Measurements from ENCODE around the gene ALDH9A1.
"Not testable (repeated sequence)": the region's sequence is repeated elsewhere in the genome, so short reads cannot be mapped to it uniquely, and the experiment has no call there.

Gene ALDH9A1

DNA sequence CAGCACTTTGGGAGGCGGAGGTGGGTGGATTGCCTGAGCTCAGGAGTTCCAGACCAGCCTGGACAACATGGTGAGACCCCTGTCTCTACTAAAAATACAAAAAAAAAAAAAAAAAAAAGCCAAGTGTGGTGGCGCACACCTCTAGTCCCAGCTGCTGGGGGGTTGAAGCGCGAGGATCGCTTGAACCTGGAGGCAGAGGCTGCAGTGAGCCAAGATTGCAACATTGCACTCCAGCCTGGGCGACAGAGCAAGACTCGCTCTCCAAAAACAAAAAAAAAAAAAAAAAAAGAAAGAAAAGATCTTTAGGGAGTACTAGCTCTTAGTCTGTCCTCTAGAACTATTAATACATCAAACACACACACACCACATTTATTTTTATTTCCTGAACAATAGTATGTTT is 3.6 kb upstream of the ALDH9A1 start:
- not testable (repeated sequence) for ATAC-seq, H3K4me3 Mint-ChIP-seq, H3K27ac Mint-ChIP-seq, H3K36me3 Mint-ChIP-seq, H3K4me1 Mint-ChIP-seq, H3K27me3 Mint-ChIP-seq, H3K9me3 Mint-ChIP-seq

DNA sequence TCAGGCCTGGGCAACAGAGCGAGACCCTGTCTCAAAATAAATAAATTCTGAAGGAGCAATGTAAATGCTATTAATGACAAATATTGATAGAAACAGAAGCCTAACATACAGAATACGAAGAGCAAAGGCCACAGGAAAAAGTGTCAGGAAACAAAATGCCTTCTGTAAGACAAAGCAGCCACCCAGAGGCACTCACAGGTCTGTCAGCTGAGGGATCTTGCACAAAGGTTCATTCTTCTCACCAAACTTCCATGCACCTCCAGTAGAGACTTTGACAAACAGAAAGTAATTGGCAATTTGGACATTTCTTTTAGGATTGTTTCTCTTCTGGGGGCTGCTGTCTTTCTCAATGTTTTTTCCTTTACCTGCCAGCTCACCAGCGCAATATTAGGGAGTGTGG is 1.2 kb upstream of the ALDH9A1 start:
- H3K4me1 Mint-ChIP-seq, result peaks cover 17% of the 10 kb centered on the region
- no peaks in the 10 kb centered on the region for H3K27me3 Mint-ChIP-seq
- H3K4me3 Mint-ChIP-seq, result no peak overlapping the region
- ATAC-seq, result no peak
- no peaks in the 10 kb centered on the region for H3K9me3 Mint-ChIP-seq
- no peak overlapping the region for H3K27ac Mint-ChIP-seq
- H3K36me3 Mint-ChIP-seq, result no peaks in the 10 kb centered on the region

DNA sequence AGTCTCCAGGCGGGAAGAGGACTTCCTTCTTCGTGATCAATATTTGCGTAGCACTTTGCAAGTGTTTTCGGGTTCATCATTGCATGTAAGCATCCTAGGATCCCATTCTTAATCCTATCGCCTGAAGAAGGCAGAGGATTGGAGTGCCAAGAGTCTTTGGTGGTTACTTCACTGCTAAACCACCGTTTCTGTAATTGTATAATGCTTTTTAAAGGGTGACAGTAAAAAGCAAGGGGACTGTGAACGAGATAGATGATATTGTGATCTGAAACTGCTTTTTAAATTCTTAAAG is 345 bp upstream of the ALDH9A1 start:
- peaks cover 17% of the 10 kb centered on the region for H3K4me1 Mint-ChIP-seq
- H3K36me3 Mint-ChIP-seq, result peaks cover 2% of the 10 kb centered on the region
- peak overlapping the region; percentile 98 for H3K27ac Mint-ChIP-seq
- peak overlapping the region; percentile 99 for H3K4me3 Mint-ChIP-seq
- no peaks in the 10 kb centered on the region for H3K27me3 Mint-ChIP-seq
- H3K9me3 Mint-ChIP-seq, result no peaks in the 10 kb centered on the region
- no peak for ATAC-seq

DNA sequence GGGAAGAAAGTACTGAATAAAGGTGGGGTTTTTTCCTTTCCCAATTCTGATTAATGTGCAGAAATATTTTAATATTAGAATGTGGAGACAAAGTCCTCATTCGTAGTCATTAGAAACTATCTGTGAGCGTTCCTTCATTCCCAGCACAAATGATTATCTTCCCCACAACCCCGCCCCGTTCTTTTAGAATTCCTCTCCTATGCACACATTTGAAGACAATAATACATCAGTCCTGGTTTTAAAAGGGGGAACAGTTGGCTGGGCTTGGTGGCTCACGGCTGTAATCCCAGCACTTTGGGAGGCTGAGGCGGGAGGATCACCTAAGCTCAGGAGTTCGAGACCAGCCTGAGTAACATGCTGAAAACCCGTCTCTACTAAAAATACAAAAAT is 876 bp downstream of the ALDH9A1 start:
- no peak for ATAC-seq
- peaks cover 17% of the 10 kb centered on the region for H3K4me1 Mint-ChIP-seq
- no peaks in the 10 kb centered on the region for H3K27me3 Mint-ChIP-seq
- H3K9me3 Mint-ChIP-seq, result no peaks in the 10 kb centered on the region
- peak overlapping the region; percentile 98 for H3K27ac Mint-ChIP-seq
- peaks cover 9% of the 10 kb centered on the region for H3K36me3 Mint-ChIP-seq
- H3K4me3 Mint-ChIP-seq, result peak overlapping the region; percentile 99

DNA sequence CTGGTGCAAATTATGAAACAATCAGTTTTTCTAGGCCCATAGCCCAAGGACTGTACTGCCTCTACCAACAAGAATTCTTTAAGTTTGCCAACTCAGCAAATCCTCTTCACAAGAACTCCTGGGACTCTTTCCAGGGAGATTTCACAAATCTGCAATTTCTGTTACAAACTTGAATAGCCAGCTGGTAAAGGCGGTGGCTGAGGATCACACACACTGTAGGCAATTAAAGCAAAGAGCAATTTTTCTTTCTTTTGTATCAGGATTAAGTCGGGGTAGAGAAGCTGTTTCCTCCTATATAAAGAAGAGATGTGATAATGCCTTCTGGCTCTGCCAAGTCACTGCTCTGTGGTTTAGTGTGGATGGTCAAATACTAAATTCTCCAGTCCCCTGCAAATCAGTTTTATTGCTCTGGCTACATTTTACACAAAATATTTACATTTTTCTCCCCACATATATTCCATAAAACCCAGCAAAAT is 1.7 kb downstream of the ALDH9A1 start:
- Mint-ChIP-seq H3K4me3 (peak overlapping the region; percentile 49), H3K27ac (peak overlapping the region; percentile 40), H3K36me3 (peaks cover 17% of the 10 kb centered on the region), H3K4me1 (peaks cover 24% of the 10 kb centered on the region), H3K27me3 (no peaks in the 10 kb centered on the region), H3K9me3 (no peaks in the 10 kb centered on the region)
- no peak for ATAC-seq

DNA sequence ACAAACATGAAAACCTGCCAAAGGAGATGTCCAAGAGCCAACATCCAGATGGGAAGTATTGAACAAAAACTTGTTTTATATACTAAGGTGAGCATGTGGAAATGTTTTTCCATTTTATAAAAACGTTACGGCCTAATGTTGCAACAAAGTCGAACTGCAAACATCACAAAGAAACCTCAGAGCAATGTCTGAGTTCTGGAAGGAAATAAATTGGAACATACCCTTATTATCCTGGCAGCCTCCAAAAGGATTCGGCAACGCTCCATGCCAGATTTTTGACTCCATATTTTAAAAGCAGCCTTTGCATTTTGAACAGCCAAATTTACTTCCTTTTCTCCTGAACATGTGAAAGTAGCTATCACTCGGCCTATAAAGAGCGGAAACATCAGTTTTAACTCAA is 3.3 kb downstream of the ALDH9A1 start:
- Mint-ChIP-seq H3K9me3 (no peaks in the 10 kb centered on the region), H3K27ac (no peak overlapping the region), H3K36me3 (peaks cover 32% of the 10 kb centered on the region), H3K4me1 (peaks cover 32% of the 10 kb centered on the region), H3K27me3 (no peaks in the 10 kb centered on the region), H3K4me3 (no peak overlapping the region)
- ATAC-seq, result no peak

DNA sequence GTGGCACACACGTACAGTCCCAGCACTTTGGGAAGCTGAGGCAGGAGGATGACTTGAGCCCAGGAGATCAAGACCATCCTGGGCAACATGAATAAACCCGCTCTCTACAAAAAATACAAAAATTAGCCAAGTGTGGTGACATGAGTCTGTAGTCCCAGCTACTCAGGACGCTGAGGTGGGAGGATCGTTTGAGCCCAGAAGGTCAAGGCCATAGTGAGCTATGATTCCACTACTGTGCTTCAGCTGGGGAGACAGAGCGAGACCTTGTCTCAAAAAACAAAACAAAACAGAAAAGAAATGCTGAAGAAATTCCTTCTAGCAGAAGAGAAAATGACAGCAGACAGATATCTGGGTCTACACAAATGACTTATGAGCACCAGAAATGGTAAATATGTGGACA is 10.3 kb downstream of the ALDH9A1 start:
- ATAC-seq, result no peak
- Mint-ChIP-seq H3K9me3 (no peaks in the 10 kb centered on the region), H3K4me1 (peaks cover 56% of the 10 kb centered on the region), H3K27me3 (no peaks in the 10 kb centered on the region), H3K36me3 (peaks cover 56% of the 10 kb centered on the region), H3K4me3 (no peak overlapping the region), H3K27ac (no peak overlapping the region)

DNA sequence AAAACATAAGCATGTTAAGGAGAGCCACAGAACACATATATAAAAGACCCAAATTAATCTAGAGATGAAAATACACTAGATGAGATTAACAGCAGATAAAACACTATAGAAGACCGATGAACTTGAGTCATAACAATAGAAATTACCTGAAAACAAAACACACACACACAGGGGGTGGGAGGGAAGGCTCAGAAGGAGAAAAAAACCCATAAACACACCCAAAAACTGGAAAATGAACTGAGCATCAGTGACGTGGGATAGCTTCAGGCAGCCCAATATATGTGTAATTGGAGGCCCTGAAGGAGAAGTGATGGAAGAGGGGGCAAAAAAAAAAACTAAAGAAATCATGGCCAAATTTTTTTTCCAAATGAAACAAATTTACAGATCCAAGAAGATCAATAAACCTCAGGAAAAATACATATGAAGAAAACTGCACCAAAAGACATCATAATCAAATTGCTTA is 11.4 kb downstream of the ALDH9A1 start:
- peak overlapping the region; percentile 79 for H3K27ac Mint-ChIP-seq
- H3K4me3 Mint-ChIP-seq, result peak overlapping the region; percentile 17
- H3K36me3 Mint-ChIP-seq, result peaks cover 58% of the 10 kb centered on the region
- H3K9me3 Mint-ChIP-seq, result no peaks in the 10 kb centered on the region
- peaks cover 52% of the 10 kb centered on the region for H3K4me1 Mint-ChIP-seq
- peak; percentile 53 for ATAC-seq
- H3K27me3 Mint-ChIP-seq, result no peaks in the 10 kb centered on the region

DNA sequence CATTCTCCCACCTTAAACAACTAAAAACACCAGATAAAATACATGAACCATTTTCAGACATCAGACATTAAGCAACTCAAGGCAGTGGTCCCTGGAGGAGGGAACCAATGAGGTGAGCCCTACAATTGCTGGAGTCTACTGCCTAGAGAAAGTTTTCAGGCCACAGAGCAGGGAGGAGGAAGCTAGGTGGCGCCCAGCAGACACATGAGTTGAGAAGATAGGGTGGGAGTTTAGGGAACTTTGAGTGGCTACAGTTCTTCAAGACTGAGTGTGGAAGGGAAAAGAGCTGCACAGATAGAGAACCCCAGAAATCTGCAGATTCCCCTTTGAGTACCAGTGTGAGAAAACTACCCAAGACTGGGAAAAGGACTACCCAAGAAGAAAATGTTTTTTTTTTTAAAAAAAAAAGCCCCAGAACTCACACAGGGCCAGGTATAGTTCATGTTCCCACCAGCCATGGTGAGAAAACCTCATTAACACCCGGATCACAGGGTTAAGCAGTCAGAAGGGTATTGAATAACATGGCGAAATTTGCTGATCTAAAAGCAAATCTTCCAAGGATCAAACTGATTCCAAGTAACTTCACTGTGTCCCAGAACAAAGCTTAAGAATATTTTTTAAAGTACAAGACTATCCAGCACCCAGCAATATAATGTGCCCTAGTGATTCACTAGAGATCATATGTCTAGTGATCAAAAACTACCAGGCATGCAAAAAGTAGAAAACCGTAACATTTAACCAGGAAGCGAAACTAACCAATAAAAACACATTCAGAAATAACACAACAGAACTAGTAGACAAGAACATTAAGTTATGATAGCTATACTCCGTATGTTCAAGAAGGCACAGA is 12.0 kb downstream of the ALDH9A1 start:
- Mint-ChIP-seq H3K4me3 (peak overlapping the region; percentile 58), H3K9me3 (no peaks in the 10 kb centered on the region), H3K27me3 (no peaks in the 10 kb centered on the region), H3K4me1 (peaks cover 45% of the 10 kb centered on the region), H3K27ac (peak overlapping the region; percentile 79), H3K36me3 (peaks cover 57% of the 10 kb centered on the region)
- peak; percentile 82 for ATAC-seq

DNA sequence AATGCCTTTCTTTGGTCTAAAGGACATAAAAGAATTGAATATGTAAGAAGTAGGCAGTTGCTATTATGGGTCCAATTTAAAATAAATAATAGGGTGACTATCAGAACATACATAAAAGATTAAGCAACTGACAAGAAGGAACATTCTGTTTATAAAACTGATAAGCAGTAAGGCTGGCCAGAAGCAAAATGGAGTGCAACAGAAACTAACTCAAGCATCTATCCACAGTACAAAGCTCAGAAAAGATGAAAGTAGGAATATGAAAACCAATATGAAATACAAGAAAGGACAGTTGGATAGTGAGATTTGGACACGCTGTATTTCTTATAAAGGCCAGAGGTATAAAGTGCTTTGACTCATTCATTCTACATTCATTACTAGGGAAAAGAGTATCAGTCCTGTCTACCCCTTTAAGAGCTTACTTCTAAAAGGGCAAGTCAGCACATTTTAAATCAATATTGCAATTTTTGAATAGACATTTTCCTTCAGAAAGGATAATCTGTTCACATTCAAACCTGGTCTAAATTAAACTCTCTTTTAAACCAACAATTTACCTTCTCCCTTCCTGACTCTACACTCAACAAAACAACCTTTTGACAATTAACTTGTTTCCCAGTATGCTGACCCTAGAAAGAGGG is 14.4 kb downstream of the ALDH9A1 start:
- no peak for ATAC-seq
- Mint-ChIP-seq H3K4me3 (no peak overlapping the region), H3K9me3 (no peaks in the 10 kb centered on the region), H3K27ac (no peak overlapping the region), H3K36me3 (peaks cover 69% of the 10 kb centered on the region), H3K27me3 (no peaks in the 10 kb centered on the region), H3K4me1 (peaks cover 40% of the 10 kb centered on the region)

DNA sequence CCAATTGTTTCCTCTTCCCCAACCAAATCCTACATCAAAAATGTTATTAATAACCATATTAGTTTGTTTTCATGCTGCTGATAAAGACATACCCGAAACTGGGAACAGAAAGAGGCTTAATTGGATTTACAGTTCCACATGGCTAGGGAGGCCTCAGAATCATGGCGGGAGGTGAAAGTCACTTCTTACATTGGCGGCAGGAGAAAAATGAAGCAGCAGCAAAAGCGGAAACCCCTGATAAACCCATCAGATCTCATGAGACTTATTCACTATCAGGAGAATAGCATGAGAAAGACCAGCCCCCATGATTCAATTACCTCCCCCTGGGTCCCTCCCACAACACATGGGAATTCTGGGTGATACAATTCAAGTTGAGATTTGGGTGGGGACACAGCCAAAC is 17.6 kb downstream of the ALDH9A1 start:
- H3K27ac Mint-ChIP-seq, result peak overlapping the region; percentile 44
- peaks cover 70% of the 10 kb centered on the region for H3K36me3 Mint-ChIP-seq
- not testable (repeated sequence) for H3K27me3 Mint-ChIP-seq, ATAC-seq, H3K9me3 Mint-ChIP-seq, H3K4me3 Mint-ChIP-seq
- H3K4me1 Mint-ChIP-seq, result peaks cover 16% of the 10 kb centered on the region

DNA sequence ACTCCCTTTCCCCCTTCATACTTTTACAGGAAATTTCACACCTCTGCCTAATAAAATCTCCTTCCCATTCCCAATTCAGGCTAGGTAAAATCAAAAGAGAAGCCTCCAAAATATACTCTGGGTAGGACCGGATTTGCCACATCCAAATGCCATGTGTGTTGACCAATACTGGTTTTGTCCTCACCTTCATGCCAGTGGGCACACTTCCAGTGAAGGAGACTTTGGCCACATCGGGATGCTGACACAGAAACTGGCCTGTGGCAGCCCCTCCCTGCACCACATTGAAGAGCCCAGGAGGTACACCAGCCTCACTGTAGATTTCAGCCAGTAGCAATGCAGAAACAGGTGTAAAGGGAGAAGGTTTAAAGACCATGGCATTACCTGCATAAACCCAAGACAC is 18.1 kb downstream of the ALDH9A1 start:
- no peaks in the 10 kb centered on the region for H3K9me3 Mint-ChIP-seq
- no peak for ATAC-seq
- no peaks in the 10 kb centered on the region for H3K27me3 Mint-ChIP-seq
- peak overlapping the region; percentile 44 for H3K27ac Mint-ChIP-seq
- no peak overlapping the region for H3K4me3 Mint-ChIP-seq
- peaks cover 12% of the 10 kb centered on the region for H3K4me1 Mint-ChIP-seq
- H3K36me3 Mint-ChIP-seq, result peaks cover 71% of the 10 kb centered on the region

DNA sequence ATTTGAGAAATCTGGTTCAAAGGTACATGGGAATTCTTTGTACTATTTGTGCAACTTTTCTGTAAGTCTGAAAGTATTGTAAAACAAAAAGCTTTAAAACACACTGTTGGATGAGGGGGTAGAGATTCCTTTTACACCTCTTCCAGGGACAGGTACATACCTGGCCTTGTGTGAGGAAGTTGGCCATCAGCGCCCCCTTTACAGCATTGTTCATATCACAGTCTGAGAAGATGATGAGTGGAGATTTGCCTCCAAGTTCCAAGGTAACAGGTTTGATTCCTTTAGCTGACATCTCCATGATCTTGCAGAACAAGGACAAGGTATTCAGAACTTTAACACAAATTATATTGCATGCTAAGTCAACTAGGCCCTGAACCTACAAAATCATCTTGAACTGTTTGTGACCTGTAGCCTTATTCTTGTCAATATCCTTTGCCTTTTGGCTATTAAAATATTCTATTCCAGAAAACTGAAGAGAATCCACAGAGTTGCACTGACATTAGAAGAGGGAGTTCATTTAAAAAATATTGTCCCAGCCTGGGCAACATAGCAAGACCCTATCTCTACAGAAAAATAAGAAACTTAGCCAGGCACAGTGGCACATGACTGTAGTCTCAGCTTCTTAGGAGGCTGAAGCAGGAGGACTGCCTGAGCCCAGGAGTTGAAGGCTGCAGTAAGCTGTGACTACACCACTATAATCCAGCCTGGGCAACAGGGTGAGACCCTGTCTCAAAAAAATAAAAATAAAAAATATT is 18.9 kb downstream of the ALDH9A1 start:
- Mint-ChIP-seq H3K27ac (no peak overlapping the region), H3K36me3 (peaks cover 72% of the 10 kb centered on the region), H3K4me3 (no peak overlapping the region), H3K27me3 (no peaks in the 10 kb centered on the region), H3K9me3 (no peaks in the 10 kb centered on the region), H3K4me1 (peaks cover 3% of the 10 kb centered on the region)
- ATAC-seq, result no peak

DNA sequence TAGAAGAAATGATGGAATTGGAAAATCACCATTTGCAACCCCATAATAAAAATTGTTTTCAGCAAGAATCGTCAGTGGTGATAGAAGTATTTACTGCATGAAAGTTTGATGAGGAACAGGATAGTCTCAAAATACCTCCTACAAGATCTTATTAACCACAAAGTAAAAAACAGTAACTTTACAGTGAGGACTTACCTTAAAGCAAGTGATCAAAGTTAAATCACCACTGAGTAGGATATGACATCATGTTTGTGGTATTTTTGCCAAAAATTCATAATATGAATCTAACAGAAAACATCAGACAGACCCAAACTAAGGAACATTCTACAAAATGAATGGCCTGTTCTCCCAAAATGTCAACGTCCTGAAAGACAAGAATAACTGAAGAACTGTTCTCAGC is 19.9 kb downstream of the ALDH9A1 start:
- H3K36me3 Mint-ChIP-seq, result peaks cover 75% of the 10 kb centered on the region
- H3K27ac Mint-ChIP-seq, result no peak overlapping the region
- no peaks in the 10 kb centered on the region for H3K9me3 Mint-ChIP-seq
- peaks cover under 1% of the 10 kb centered on the region for H3K4me1 Mint-ChIP-seq
- H3K27me3 Mint-ChIP-seq, result no peaks in the 10 kb centered on the region
- no peak for ATAC-seq
- no peak overlapping the region for H3K4me3 Mint-ChIP-seq

DNA sequence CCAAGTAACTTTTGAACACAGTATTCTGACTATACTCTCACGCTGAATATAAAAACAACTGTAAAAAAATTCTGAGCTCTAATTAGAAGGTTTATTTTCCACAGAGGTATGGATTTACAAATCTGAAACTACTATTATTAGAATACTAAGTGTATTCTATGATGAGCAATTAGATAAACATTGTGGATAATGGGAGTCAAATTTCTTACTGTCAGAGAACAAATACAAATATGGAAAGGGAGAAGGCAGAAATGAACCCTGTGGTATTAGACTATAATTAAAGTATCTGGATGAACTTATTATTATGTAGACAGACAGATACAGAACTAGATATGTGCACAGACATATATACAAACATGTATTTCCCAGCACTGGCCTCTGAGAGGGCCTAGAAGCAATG is 22.6 kb downstream of the ALDH9A1 start:
- Mint-ChIP-seq H3K4me1 (peaks cover 10% of the 10 kb centered on the region), H3K27ac (no peak overlapping the region), H3K27me3 (no peaks in the 10 kb centered on the region), H3K36me3 (peaks cover 76% of the 10 kb centered on the region), H3K4me3 (no peak overlapping the region), H3K9me3 (no peaks in the 10 kb centered on the region)
- no peak for ATAC-seq

Data from stimulated activated memory B cell treated with anti-CD40 and anti-IgM and Interleukin-4, amounts not matched to agents 10 μg/mL and 1 μg/mL and 100 μg/mL, for 72 hours (primary cell).